ENCODE data around the gene BPIFB3. TPM values are rescaled to one million over a fixed set of nuclear protein-coding genes. Genes with fewer than 3 reads are reported as not detected.
"Not testable (repeated sequence)": the region's sequence is repeated elsewhere in the genome, so short reads cannot be mapped to it uniquely, and the experiment has no call there.

BPIFB3 gene
- total RNA-seq, 2 donors from 2014 or later, result not detected

- Histone ChIP-seq H3K9me3 (ENCODE audit: control insufficient read depth, low read length) (no peaks in the 10 kb centered on the region), H3K36me3 (ENCODE audit: control insufficient read depth, insufficient read depth, low read length) (no peaks in the 10 kb centered on the region), H3K9ac (ENCODE audit: extremely low read depth, low read length, poor library complexity, severe bottlenecking) (no peak overlapping the region), H3K4me1 (ENCODE audit: control insufficient read depth, insufficient read depth, low read length) (no peaks in the 10 kb centered on the region), H3K27ac (ENCODE audit: low read depth, low read length) (no peak overlapping the region), H3K4me3 (ENCODE audit: low read length) (no peak overlapping the region), H3K27me3 (ENCODE audit: control insufficient read depth, insufficient read depth, low read length, poor library complexity, severe bottlenecking) (no peaks in the 10 kb centered on the region)
- no peak for DNase-seq
- Mint-ChIP-seq H3K4me1 (peaks cover 2% of the 10 kb centered on the region), H3K36me3 (ENCODE audit: low read depth) (peaks cover 5% of the 10 kb centered on the region), H3K27ac (no peak overlapping the region), H3K4me3 (no peak overlapping the region), H3K27me3 (ENCODE audit: insufficient read depth) (peaks cover 14% of the 10 kb centered on the region), H3K9me3 (peaks cover 35% of the 10 kb centered on the region)
- WGBS, 2 experiments (ENCODE audit: insufficient coverage in 1 of 2, insufficient read length in 1 of 2), result 88 to 100% methylated on average over 4 to 7 of the region's 7 CpGs
- TF ChIP-seq, protein P1, sequence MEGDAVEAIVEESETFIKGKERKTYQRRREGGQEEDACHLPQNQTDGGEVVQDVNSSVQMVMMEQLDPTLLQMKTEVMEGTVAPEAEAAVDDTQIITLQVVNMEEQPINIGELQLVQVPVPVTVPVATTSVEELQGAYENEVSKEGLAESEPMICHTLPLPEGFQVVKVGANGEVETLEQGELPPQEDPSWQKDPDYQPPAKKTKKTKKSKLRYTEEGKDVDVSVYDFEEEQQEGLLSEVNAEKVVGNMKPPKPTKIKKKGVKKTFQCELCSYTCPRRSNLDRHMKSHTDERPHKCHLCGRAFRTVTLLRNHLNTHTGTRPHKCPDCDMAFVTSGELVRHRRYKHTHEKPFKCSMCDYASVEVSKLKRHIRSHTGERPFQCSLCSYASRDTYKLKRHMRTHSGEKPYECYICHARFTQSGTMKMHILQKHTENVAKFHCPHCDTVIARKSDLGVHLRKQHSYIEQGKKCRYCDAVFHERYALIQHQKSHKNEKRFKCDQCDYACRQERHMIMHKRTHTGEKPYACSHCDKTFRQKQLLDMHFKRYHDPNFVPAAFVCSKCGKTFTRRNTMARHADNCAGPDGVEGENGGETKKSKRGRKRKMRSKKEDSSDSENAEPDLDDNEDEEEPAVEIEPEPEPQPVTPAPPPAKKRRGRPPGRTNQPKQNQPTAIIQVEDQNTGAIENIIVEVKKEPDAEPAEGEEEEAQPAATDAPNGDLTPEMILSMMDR (conservative IDR thresholded peaks at IDR 0.05), result no peak
These were observed 59.1 kb downstream of the BPIFB3 start for GRCh38 chr20:33112547-33113386.

- peaks cover 5% of the 10 kb centered on the region for H3K36me3 Mint-ChIP-seq (ENCODE audit: low read depth)
- Histone ChIP-seq H3K36me3 (ENCODE audit: control insufficient read depth, insufficient read depth, low read length) (no peaks in the 10 kb centered on the region), H3K27ac (ENCODE audit: low read depth, low read length) (no peak overlapping the region), H3K4me1 (ENCODE audit: control insufficient read depth, insufficient read depth, low read length) (no peaks in the 10 kb centered on the region), H3K9ac (ENCODE audit: extremely low read depth, low read length, poor library complexity, severe bottlenecking) (no peak overlapping the region), H3K4me3 (ENCODE audit: low read length) (no peak overlapping the region), H3K27me3 (ENCODE audit: control insufficient read depth, insufficient read depth, low read length, poor library complexity, severe bottlenecking) (no peaks in the 10 kb centered on the region), H3K9me3 (ENCODE audit: control insufficient read depth, low read length) (no peaks in the 10 kb centered on the region)
- TF ChIP-seq, protein P1 (conservative IDR thresholded peaks at IDR 0.05), result no peak
- H3K4me1 Mint-ChIP-seq, result peaks cover 2% of the 10 kb centered on the region
- DNase-seq, result no peak
- peaks cover 17% of the 10 kb centered on the region for H3K27me3 Mint-ChIP-seq (ENCODE audit: insufficient read depth)
- no peak overlapping the region for H3K4me3 Mint-ChIP-seq
- 88 to 95% methylated on average over 4 to 6 of the region's 6 CpGs for WGBS, 2 experiments (ENCODE audit: insufficient coverage in 1 of 2, insufficient read length in 1 of 2)
- peaks cover 35% of the 10 kb centered on the region for H3K9me3 Mint-ChIP-seq
- no peak overlapping the region for H3K27ac Mint-ChIP-seq
These were observed 59.7 kb downstream of the BPIFB3 start for GRCh38 chr20:33113387-33113908.

DNA sequence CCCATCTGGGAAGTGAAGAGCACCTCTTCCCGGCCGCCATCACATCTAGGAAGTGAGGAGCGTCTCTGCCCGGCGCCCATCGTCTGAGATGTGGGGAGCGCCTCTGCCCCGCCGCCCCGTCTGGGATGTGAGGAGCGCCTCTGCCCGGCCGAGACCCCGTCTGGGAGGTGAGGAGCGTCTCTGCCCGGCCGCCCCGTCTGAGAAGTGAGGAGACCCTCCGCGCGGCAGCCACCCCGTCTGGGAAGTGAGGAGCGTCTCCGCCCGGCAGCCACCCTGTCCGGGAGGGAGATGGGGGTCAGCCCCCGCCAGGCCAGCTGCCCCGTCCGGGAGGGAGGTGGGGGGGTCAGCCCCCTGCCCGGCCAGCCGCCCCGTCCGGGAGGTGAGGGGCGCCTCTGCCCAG, 61.8 kb downstream of the BPIFB3 start:
- H3K4me1 Mint-ChIP-seq; H3K36me3 ChIP-seq (ENCODE audit: control insufficient read depth, insufficient read depth, low read length); H3K27me3 ChIP-seq (ENCODE audit: control insufficient read depth, insufficient read depth, low read length, poor library complexity, severe bottlenecking); H3K36me3 Mint-ChIP-seq (ENCODE audit: low read depth); DNase-seq; H3K4me3 ChIP-seq (ENCODE audit: low read length); H3K27ac ChIP-seq (ENCODE audit: low read depth, low read length); H3K9me3 ChIP-seq (ENCODE audit: control insufficient read depth, low read length); H3K4me3 Mint-ChIP-seq; H3K9ac ChIP-seq (ENCODE audit: extremely low read depth, low read length, poor library complexity, severe bottlenecking); H3K4me1 ChIP-seq (ENCODE audit: control insufficient read depth, insufficient read depth, low read length); H3K27ac Mint-ChIP-seq: not testable (repeated sequence)
- H3K27me3 Mint-ChIP-seq (ENCODE audit: insufficient read depth), result peaks cover 20% of the 10 kb centered on the region
- 99% methylated on average over 23 of the region's 34 CpGs; no CpG with 5 or more reads in 1 of the 2 experiments for WGBS, 2 experiments (ENCODE audit: insufficient coverage in 1 of 2, insufficient read length in 1 of 2)
- H3K9me3 Mint-ChIP-seq, result peaks cover 35% of the 10 kb centered on the region

All from endodermal cell (in vitro differentiated cells).